Measurements from ENCODE around the gene NCAN. TPM values are rescaled to one million over a fixed set of nuclear protein-coding genes. Genes with fewer than 3 reads are reported as not detected.

NCAN gene
- total and polyA plus RNA-seq, 9 of the 15 experiments (the other 6 are each of a cell fraction or from before 2014, with no cell fraction given), result 0.04 TPM; not detected in 8

DNA sequence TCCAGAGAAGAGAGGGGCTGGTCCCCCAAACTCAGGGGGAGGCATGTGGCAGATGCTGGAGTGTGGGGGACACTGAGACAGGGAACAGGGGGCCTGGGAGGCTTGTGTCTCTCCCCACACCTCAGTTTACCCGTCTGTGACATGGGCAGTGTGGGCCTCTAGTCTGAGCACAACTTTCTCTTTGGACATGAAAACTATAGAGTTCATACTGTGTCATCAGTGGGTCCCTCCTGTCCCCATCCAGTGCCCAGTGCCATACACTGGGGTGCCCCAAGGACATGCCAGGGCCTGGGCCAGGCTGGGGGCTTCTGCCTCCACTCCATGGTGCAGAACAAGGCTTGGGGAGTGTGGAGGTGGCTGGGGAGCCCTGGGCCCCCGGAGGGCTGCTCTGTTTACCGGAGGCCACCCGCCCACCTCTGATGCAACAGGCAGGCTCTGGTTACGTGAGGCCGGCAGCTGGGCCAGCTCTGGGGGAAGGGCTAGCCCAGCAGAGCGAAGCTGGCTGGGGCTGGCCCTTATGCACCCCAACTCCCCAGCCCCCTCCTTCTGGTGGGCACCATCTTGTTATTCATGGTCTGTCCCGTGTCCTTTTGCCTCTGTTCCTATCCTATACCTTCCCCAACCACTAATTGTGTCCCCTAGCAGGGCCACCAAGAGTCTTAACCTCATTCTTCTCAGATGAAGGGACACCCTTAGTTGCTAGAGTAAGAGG, 39.8 kb upstream of the NCAN start:
- ChIA-PET CTCF (ENCODE audit: low intra/inter-chr PET ratio) (no interaction called here), POLR2A (no interaction called here)
- ATAC-seq (peak; percentile 79), DNase-seq (ENCODE audit: extremely low read depth in 1 of 4, low spot score in 3 of 4) (peak; percentile 35 to 71 (median 56)), FAIRE-seq (no peak)
- intact Hi-C loops (cut with micrococcal nuclease), result loop anchor here (5.0 kb wide), 1 partner anchor 35 kb away; the partner anchor contains the start of gene TMEM161A
- in situ Hi-C loops (cut with MboI), result no loop called here
- Histone ChIP-seq H3K27me3 (ENCODE audit: control insufficient read depth in 2 of 2, insufficient read depth in 2 of 2, low read length in 2 of 2) (no peaks in the 10 kb centered on the region), H3K9ac (ENCODE audit: insufficient read depth in 1 of 2, low read depth in 2 of 2, low read length in 2 of 2) (peak overlapping the region; percentile 42 to 77), H3K36me3 (ENCODE audit: control insufficient read depth, insufficient read depth, low read length) (peaks cover 6% of the 10 kb centered on the region; the same call in 1 of the 3 replicates), H4K20me1 (replicated peaks; ENCODE audit: control insufficient read depth, insufficient read depth, low read length) (peaks cover 8% of the 10 kb centered on the region), H3K79me2 (ENCODE audit: control insufficient read depth, insufficient read depth, low read length) (no peaks in the 10 kb centered on the region), H3K9me1 (ENCODE audit: control insufficient read depth, insufficient read depth, low read length) (peaks cover 2% of the 10 kb centered on the region), H3K9me3 (replicated peaks; ENCODE audit: control insufficient read depth, insufficient read depth, low read depth, low read length) (no peaks in the 10 kb centered on the region), H3K4me1 (replicated peaks in 1 of 2; ENCODE audit: control insufficient read depth in 2 of 2, insufficient read depth in 2 of 2, low read length in 2 of 2) (peaks cover 31 to 34% of the 10 kb centered on the region in 2 experiments; a peak in 4 of 5 replicates), H3K4me3 (no peak overlapping the region), H3K4me2 (ENCODE audit: insufficient read depth, low read length) (peak overlapping the region; percentile 42), H3K27ac (ENCODE audit: extremely low read depth, low read depth, low read length) (peak overlapping the region; percentile 74), H2AFZ (ENCODE audit: low read depth, low read length) (0 out of 2 replicates have a peak overlapping the region, but pooled peaks have one; percentile 7)
- 16% methylated on average over 8 of the region's 8 CpGs for WGBS (ENCODE audit: insufficient coverage, low coverage, missing lambda C conversion rate)
- BruUV-seq (replicated peaks), result no TSS peak
- TF ChIP-seq MYC (IDR thresholded peaks at IDR 0.05; ENCODE audit: low read depth, low read length) (peak; percentile 58; the same call in 1 of the 2 replicates), MYC (CRISPR knock-in tag; IDR thresholded peaks at IDR 0.05; ENCODE audit: borderline replicate concordance, low read depth) (no peak), RREB1 (CRISPR knock-in tag; IDR thresholded peaks at IDR 0.05) (no peak), RB1 (IDR thresholded peaks at IDR 0.05; ENCODE audit: low read depth) (no peak), MTA3 (IDR thresholded peaks at IDR 0.05; ENCODE audit: borderline replicate concordance) (peak; percentile 51; the same call in 1 of the 2 replicates), HMGN3 (IDR thresholded peaks at IDR 0.05; ENCODE audit: borderline replicate concordance, extremely low read depth, insufficient read length, low read depth, low read length) (peak; percentile 33), NCOA1 (IDR thresholded peaks at IDR 0.05; ENCODE audit: low read depth) (0 out of 2 replicates have a peak, but pooled peaks have one; percentile 9), ZBTB34 (CRISPR knock-in tag; IDR thresholded peaks at IDR 0.05) (no peak), HDAC3 (IDR thresholded peaks at IDR 0.05; ENCODE audit: borderline replicate concordance, partially characterized antibody) (no peak), KLF13 (tag; IDR thresholded peaks at IDR 0.05; ENCODE audit: borderline replicate concordance, low read depth) (peak; percentile 68), ZNF239 (CRISPR knock-in tag; IDR thresholded peaks at IDR 0.05) (no peak)

All from K562 (cell line).